ENCODE measurements around the gene TOGARAM1.

The TOGARAM1 gene, protein sequence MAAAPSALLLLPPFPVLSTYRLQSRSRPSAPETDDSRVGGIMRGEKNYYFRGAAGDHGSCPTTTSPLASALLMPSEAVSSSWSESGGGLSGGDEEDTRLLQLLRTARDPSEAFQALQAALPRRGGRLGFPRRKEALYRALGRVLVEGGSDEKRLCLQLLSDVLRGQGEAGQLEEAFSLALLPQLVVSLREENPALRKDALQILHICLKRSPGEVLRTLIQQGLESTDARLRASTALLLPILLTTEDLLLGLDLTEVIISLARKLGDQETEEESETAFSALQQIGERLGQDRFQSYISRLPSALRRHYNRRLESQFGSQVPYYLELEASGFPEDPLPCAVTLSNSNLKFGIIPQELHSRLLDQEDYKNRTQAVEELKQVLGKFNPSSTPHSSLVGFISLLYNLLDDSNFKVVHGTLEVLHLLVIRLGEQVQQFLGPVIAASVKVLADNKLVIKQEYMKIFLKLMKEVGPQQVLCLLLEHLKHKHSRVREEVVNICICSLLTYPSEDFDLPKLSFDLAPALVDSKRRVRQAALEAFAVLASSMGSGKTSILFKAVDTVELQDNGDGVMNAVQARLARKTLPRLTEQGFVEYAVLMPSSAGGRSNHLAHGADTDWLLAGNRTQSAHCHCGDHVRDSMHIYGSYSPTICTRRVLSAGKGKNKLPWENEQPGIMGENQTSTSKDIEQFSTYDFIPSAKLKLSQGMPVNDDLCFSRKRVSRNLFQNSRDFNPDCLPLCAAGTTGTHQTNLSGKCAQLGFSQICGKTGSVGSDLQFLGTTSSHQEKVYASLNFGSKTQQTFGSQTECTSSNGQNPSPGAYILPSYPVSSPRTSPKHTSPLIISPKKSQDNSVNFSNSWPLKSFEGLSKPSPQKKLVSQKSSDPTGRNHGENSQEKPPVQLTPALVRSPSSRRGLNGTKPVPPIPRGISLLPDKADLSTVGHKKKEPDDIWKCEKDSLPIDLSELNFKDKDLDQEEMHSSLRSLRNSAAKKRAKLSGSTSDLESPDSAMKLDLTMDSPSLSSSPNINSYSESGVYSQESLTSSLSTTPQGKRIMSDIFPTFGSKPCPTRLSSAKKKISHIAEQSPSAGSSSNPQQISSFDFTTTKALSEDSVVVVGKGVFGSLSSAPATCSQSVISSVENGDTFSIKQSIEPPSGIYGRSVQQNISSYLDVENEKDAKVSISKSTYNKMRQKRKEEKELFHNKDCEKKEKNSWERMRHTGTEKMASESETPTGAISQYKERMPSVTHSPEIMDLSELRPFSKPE (N-terminal part only)

DNA sequence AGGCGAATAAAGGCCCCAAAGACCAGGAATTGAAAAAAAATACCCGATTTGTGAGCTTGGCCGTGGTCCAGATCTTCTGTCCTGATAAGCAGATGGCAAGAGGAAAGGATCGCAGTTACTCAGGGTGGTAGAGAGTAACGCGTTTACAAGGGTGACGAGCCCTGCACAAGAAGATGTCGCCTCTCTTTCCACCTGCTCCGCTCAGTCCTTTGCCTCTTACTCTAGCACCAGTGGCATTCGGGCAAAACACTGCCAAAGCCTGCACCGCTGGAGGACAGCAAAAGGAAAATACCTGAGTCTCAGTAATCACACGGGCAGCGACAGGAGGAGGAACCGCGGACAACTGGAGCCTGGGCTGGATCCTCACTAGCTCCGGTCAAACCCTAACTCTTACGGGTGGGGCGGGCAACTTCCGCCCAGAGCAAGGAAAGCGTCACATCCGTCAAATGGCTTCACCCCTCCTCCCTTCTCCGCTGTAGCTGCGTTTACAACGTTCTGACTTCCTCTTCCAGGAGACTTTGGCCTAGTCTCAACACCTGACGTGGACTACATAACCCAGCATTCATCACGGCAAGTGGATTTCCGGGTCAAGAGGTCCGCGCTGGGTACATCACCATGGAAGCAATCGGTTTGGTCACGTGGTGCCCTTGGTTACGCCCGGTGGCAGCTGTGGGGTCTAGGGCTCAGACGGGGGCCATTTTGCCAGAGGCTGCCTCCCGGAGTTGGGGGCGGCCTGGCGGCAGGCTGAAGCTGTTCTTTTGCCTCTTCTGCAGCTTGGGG is at the start of gene TOGARAM1, which contains the start of gene KLHL28:
Gene TOGARAM1, plus strand, starts transcription at position 637 of the 780 bp plus-strand sequence. CDS start 232 bp downstream, outside the sequence.
Gene KLHL28, minus strand, starts transcription at position 394 of the 780 bp plus-strand sequence. CDS start 16,019 bp downstream, outside the sequence.
- peak; percentile 98 for DNase-seq

DNA sequence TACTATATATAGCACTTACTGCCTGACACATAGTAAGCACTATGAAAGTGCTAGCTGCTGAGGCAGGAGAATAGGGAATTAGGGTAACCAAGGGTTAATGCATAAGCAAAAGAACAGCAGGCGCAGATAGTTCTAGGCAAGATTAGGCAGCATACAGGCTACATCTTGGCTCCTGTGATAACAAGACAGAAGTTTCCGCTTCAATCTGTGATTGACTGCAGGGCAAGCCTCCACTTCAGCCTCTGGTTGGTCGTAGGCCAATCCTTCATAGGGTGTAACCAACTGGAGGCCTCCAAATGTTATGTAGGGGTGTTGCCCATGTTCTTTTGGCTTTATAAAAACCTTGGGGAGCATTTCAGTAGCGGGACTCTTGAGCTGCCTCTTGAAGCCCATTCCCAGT is 47.1 kb upstream of the TOGARAM1 start:
- DNase-seq = no peak

DNA sequence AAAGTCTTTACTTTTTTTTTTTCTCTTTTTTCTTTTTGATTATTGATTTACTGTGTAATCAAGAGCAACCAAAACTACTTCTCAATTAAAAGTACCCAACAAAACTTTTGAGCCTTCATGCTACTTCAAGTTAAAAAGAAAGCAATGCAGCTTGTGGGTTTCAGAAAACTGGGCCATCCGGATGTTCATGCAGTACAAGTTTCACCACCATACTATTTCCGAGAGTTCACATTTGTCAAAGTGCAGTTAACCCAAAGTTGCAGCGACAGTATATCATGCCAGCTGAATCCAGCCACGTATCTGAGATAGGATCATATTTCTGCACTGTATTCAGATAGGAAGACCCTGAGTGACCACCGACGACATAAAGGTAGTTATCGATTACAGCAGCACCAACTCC is 33.2 kb upstream of the TOGARAM1 start:
- peak; percentile 24 for DNase-seq

- no peak for DNase-seq
Observed at GRCh38 chr14:44935155-44935554, 26.8 kb upstream of the TOGARAM1 start.

- no peak for DNase-seq
Observed at GRCh38 chr14:44937547-44937946, 24.4 kb upstream of the TOGARAM1 start.

DNA sequence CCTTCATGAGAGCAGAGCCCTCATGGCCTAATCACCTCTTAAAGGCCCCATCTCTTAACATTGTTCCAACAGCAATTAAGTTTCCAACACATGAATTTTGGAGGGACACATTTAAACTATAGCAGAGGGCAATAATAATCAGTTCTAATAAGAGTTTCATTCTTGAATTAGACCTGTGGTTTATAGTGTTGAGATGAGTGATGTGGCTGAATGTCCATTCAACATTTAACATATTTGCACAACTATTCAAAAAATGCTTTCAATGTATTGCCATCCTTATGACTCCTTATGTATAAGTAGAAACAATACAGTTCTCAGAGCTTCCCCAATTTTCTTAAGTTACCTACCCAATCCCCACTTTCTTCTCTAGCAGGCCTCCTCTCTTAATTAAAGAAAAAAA is 21.8 kb upstream of the TOGARAM1 start:
- DNase-seq = no peak

DNA sequence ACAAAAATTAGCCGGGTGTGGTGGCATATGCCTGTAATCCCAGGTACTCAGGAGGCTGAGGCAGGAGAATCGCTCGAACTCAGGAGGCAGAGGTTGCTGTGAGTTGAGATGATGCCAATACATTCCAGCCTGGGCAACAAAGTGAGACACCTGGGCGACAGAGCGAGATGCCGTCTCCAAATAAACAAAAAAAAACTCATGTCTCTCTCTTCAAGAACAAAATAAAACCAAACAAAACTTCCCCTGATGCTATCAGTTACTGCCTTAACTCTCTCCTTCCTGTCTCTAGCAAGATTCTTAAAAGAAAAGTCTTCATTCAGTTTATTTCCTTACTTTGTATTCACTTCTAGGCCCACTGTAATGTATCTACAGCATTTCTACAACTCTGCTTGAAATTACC is 21.0 kb upstream of the TOGARAM1 start:
- peak; percentile 15 for DNase-seq

- no peak for DNase-seq
Observed at GRCh38 chr14:44941591-44941990, 20.4 kb upstream of the TOGARAM1 start.

GRCh38 chr14:44942436-44942835 is 19.6 kb upstream of the TOGARAM1 start:
- no peak for DNase-seq

GRCh38 chr14:44944107-44944506 is 17.9 kb upstream of the TOGARAM1 start:
- DNase-seq = no peak

GRCh38 chr14:44945264-44945663 is 16.7 kb upstream of the TOGARAM1 start:
- DNase-seq = no peak

GRCh38 chr14:44951051-44951450 is 10.9 kb upstream of the TOGARAM1 start:
- no peak for DNase-seq

DNA sequence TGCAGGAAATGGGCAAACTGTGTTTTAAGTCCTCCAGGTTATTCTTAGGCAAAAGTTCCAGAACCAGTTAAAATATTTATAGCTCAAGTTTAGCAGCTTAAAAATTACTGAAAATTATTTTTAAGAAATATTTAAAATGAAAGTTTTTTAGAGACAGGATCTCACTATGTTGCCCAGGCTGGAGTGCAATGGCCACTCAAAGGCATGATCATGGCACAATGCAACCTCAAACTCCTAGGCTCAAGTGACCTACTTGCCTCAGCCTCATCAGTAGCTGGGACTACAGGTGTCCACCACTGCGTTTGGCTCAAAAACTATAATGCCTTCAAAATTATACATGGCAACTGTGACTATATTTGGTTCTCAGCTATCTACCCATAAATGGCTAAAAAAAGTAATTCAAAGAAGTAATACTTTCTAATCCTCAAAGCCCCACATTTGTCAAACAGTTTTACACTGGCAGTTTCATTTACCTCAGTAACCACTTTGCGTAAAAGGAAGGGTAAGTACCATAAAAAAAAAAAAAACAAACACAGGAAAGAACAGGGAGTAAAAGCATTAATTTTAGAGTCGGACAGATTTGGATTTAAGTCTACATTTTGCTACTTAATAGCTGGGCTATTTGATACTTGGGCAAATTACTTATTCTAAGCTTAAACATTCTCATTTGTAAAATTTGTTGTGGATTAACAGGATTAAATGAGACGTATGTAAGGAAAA is 9.4 kb upstream of the TOGARAM1 start:
- DNase-seq = no peak

DNA sequence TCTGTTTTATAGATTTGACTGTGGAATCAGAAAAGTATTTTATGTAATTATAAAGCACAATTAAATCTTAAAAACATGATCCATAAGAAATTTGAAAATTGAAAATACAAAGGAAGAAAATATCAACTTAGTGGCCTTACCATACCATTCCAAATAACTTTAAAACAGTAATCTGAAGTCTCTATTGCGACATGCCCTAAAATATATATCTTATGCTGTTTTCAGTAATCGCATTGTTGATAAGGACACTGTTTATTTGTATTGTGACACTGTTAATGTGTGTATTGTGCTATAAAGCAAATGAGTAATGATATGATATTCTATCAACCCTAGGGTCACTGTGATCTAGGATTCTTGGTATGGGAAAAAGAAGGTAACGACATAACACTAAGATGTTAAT is 7.2 kb upstream of the TOGARAM1 start:
- DNase-seq = no peak

DNA sequence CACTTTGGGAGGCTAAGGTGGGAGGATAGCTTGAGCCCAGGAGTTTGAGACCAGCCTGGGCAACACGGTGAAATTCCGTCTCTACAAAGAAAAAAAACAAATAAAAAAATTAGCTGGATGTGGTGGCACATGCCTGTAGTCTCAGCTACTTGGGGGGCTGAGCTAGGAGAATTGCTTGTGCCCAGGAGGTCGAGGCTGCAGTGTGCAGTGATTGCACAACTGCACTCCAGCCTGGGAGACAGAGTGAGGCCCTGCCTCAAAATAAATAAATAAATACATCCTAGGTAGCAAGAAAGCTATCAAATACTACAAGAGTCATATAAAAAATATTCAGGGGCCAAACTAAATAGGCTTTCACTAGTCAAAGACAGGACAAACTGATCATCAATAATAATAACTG is 6.5 kb upstream of the TOGARAM1 start:
- no peak for DNase-seq

- no peak for DNase-seq
Observed at GRCh38 chr14:44956866-44957265, 5.1 kb upstream of the TOGARAM1 start.

- DNase-seq = no peak
Observed at GRCh38 chr14:44959538-44959937, 2.5 kb upstream of the TOGARAM1 start.

- DNase-seq = no peak
Observed at GRCh38 chr14:44960146-44960545, 1.8 kb upstream of the TOGARAM1 start.

DNA sequence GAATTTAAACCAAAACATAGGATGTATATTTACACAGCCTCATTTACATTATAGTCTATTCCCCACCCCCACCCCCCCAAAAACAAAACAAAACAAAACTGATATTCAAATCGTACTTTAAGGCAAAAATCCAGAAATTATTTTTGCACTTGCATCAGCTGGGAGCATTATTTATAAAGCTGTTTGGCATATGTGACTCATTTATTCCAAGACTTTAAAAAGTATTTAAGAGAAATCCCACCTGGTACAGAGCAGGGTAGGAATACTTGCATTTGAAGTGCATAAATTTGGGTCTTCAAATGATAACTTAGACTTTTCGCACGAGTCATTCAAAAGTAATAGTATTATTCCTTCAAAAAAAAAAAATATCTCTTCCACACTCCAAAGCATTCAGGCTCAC is 1.3 kb upstream of the TOGARAM1 start:
- no peak for DNase-seq

GRCh38 chr14:44961151-44961553 is 838 bp upstream of the TOGARAM1 start:
- peak; percentile 60 for DNase-seq

- DNase-seq = no peak
Observed at GRCh38 chr14:44962334-44963043, 499 bp downstream of the TOGARAM1 start.
